ENCODE measurements around the gene EFNA3. TPM values are rescaled to one million over a fixed set of nuclear protein-coding genes. Genes with fewer than 3 reads are reported as not detected.

The EFNA3 gene
- total and polyA plus RNA-seq, 8 donors, result 0.52 to 1.2 (median 0.72) TPM

GRCh38 chr1:155057104-155057503 lies 21.5 kb upstream of the EFNA3 start:
- H3K27ac ChIP-seq, result no peak overlapping the region
- peaks cover 0 to 10% (median 0%) of the 10 kb centered on the region in 3 donors for H3K36me3 ChIP-seq
- WGBS, 2 donors, result 91 to 95% methylated on average over 8 of the region's 8 CpGs
- DNase-seq, result peak in 1 of 6 donors; percentile 46
- no peak overlapping the region for H3K4me3 ChIP-seq
- no peak for TF ChIP-seq CTCF (IDR thresholded peaks at IDR 0.05)
- intact Hi-C loops (cut with DNase I), result no loop called here
- no peak for FAIRE-seq
- no peak for ATAC-seq
- H3K27me3 ChIP-seq, result no peaks in the 10 kb centered on the region
- H3K4me1 ChIP-seq, result peaks cover 6 to 11% (median 8%) of the 10 kb centered on the region in 3 donors
- no peaks in the 10 kb centered on the region for H3K9me3 ChIP-seq

- DNase-seq (peak in 1 of 6 donors; percentile 55), FAIRE-seq (no peak), ATAC-seq (no peak)
- Histone ChIP-seq H3K36me3 (peaks cover 0 to 10% (median 0%) of the 10 kb centered on the region in 3 donors), H3K27me3 (no peaks in the 10 kb centered on the region), H3K4me3 (no peak overlapping the region), H3K9me3 (no peaks in the 10 kb centered on the region), H3K4me1 (peaks cover 12 to 15% (median 13%) of the 10 kb centered on the region in 3 donors), H3K27ac (no peak overlapping the region)
- intact Hi-C loops (cut with DNase I), result no loop called here
- 91 to 95% methylated on average over 13 of the region's 13 CpGs for WGBS, 2 donors
- no peak for TF ChIP-seq CTCF (IDR thresholded peaks at IDR 0.05)
Observed at GRCh38 chr1:155057788-155058211, 20.8 kb upstream of the EFNA3 start.

- 79 to 85% methylated on average over 8 of the region's 8 CpGs for WGBS, 2 donors
- Histone ChIP-seq H3K4me1 (peaks cover 19 to 23% (median 20%) of the 10 kb centered on the region in 3 donors), H3K27me3 (no peaks in the 10 kb centered on the region), H3K27ac (no peak overlapping the region), H3K4me3 (no peak overlapping the region), H3K36me3 (peaks cover 0 to 10% (median 0%) of the 10 kb centered on the region in 3 donors), H3K9me3 (no peaks in the 10 kb centered on the region)
- DNase-seq (peak in 2 of 6 donors; percentile 36 to 69), FAIRE-seq (no peak), ATAC-seq (no peak)
- intact Hi-C loops (cut with DNase I), result no loop called here
- no peak for TF ChIP-seq CTCF (IDR thresholded peaks at IDR 0.05)
Observed at GRCh38 chr1:155060736-155061135, 17.9 kb upstream of the EFNA3 start.

- Histone ChIP-seq H3K4me1 (peaks cover 19 to 23% (median 20%) of the 10 kb centered on the region in 3 donors), H3K27ac (no peak overlapping the region), H3K9me3 (no peaks in the 10 kb centered on the region), H3K36me3 (peaks cover 0 to 10% (median 0%) of the 10 kb centered on the region in 3 donors), H3K27me3 (no peaks in the 10 kb centered on the region), H3K4me3 (no peak overlapping the region)
- no peak for FAIRE-seq
- peak; percentile 96 to 99 (median 98) for TF ChIP-seq CTCF (IDR thresholded peaks at IDR 0.05)
- DNase-seq, result peak; percentile 80 to 99 (median 94)
- intact Hi-C loops (cut with DNase I), result no loop called here
- 19 to 24% methylated on average over 21 of the region's 21 CpGs for WGBS, 2 donors
- ATAC-seq, result peak; percentile 50 to 71 (median 58)
Observed at GRCh38 chr1:155061381-155062150, 17.1 kb upstream of the EFNA3 start.
